GM12878 (cell line): ENCODE data around the gene CD164L2. TPM values are rescaled to one million over a fixed set of nuclear protein-coding genes. Genes with fewer than 3 reads are reported as not detected.

Experiments used
- ATAC-seq: fragments of 200-7000 bp; cut with Tn5 transposase; 3 replicates; pipeline ENCODE4 v1.9.1; 2020; ENCODE audit warnings: mild to moderate bottlenecking, moderate library complexity
- BruUV-seq: library from RNA; stranded (reverse); fragments of 400-500 nt; replicated peaks from 2 replicates; lab custom pipeline; 2021; lab: Mats Ljungman, UMichigan
- CTCF ChIA-PET: fragments of 300-600 bp; sonication (Branson Sonifier 250); formaldehyde crosslinking; extraction: SDS; loops from one replicate; lab custom pipeline; 2021; ENCODE audit warnings: inconsistent platforms; lab: Yijun Ruan, JAX
- POLR2A ChIA-PET: fragments of 350-600 bp; formaldehyde crosslinking; extraction: SDS; loops from one replicate; lab custom pipeline; 2021; ENCODE audit warnings: inconsistent platforms; lab: Charles Lee
- RAD21 ChIA-PET: fragments of 300-600 bp; sonication (Branson Sonifier 250); formaldehyde crosslinking; loops from one replicate; lab custom pipeline; 2023; ENCODE audit warnings: antibody characterized with exemption; ENCODE audit not compliant: unreplicated experiment; lab: Charles Lee
- SMC1A ChIA-PET: fragments of 300-600 bp; sonication (Branson Sonifier 250); formaldehyde crosslinking; loops from one replicate; lab custom pipeline; 2023; ENCODE audit not compliant: unreplicated experiment, uncharacterized antibody; lab: Charles Lee
- DNase-seq: peaks from one replicate; pipeline ENCODE4 v3.0.0-alpha.2; 2011; ENCODE audit warnings: low read depth, low spot score
- FAIRE-seq: peaks from 3 replicates; lab custom pipeline; 2011; peaks lifted over from hg19 to GRCh38; lab: Jason Lieb, UNC
- H2AFZ ChIP-seq: 2 replicates; pipeline ENCODE4 v1.6.0; 2011; ENCODE audit warnings: low read depth, low read length, control low read depth; ENCODE audit not compliant: control insufficient read depth
- H3K27ac ChIP-seq: 2 replicates; pipeline ENCODE4 v1.5.1; 2011; ENCODE audit warnings: control low read depth; ENCODE audit not compliant: control insufficient read depth, insufficient read depth
- H3K27me3 ChIP-seq, 2 experiments: replicated peaks in 1 of 2; 2 replicates each; pipeline versions ENCODE4 v1.6.0 to v1.6.1; 2011; ENCODE audit warnings: low read length in 1 of 2; ENCODE audit not compliant: control insufficient read depth in 2 of 2, insufficient read depth in 2 of 2
- H3K36me3 ChIP-seq, 2 experiments: 2 replicates each; pipeline ENCODE4 v1.5.1; 2011; ENCODE audit warnings: low read length in 1 of 2; ENCODE audit not compliant: control insufficient read depth in 2 of 2, insufficient read depth in 2 of 2
- H3K4me1 ChIP-seq: 2 replicates; pipeline ENCODE4 v1.6.1; 2011; ENCODE audit warnings: mild to moderate bottlenecking, low read length, moderate library complexity, mixed read lengths; ENCODE audit not compliant: control insufficient read depth, insufficient read depth
- H3K4me2 ChIP-seq: 2 replicates; pipeline ENCODE4 v1.6.0; 2011; ENCODE audit warnings: control low read depth; ENCODE audit not compliant: control insufficient read depth, insufficient read depth
- H3K4me3 ChIP-seq: fragments of 200-600 bp; sonication (generic); 2 replicates; pipeline ENCODE4 v1.5.1; 2016
- H3K79me2 ChIP-seq: 2 replicates; pipeline ENCODE4 v1.6.0; 2011; ENCODE audit warnings: low read length; ENCODE audit not compliant: control insufficient read depth, insufficient read depth
- H3K9ac ChIP-seq: 2 replicates; pipeline ENCODE4 v1.8.0; 2011; ENCODE audit warnings: low read length, control low read depth, mixed read lengths; ENCODE audit not compliant: control insufficient read depth, insufficient read depth
- H3K9me3 ChIP-seq: replicated peaks from 3 replicates; pipeline ENCODE4 v1.5.1; 2011; ENCODE audit warnings: mild to moderate bottlenecking, low read length; ENCODE audit not compliant: control insufficient read depth, insufficient read depth
- H4K20me1 ChIP-seq: 2 replicates; pipeline ENCODE4 v1.6.0; 2011; ENCODE audit not compliant: control insufficient read depth, insufficient read depth
- MTA3 ChIP-seq: IDR thresholded peaks from 2 replicates; pipeline ENCODE4 v1.6.1; 2012; ENCODE audit warnings: low read length, inconsistent platforms, borderline replicate concordance
- REST ChIP-seq: IDR thresholded peaks from 2 replicates; pipeline ENCODE4 v1.6.1; 2012; ENCODE audit warnings: mild to moderate bottlenecking, low read depth, low read length
- WGBS: methylation state at CpG from one replicate; pipeline ENCODE4 v1.1.6; 2016; ENCODE audit warnings: low lambda C conversion rate; ENCODE audit not compliant: insufficient replicate concordance, insufficient coverage; ENCODE audit errors: missing lambda C conversion rate; 5-methylcytosine and 5-hydroxymethylcytosine counted together
- in situ Hi-C: fragments of 300-500 bp; cut with MboI; formaldehyde crosslinking; loops from 9 replicates; pipeline ENCODE4 v1.14.3; 2018; ENCODE audit warnings: mixed read lengths
- intact Hi-C: fragments of 100-400 bp; cut with micrococcal nuclease; formaldehyde crosslinking; loops from one replicate; pipeline ENCODE4 v1.14.2; 2022; ENCODE audit not compliant: unreplicated experiment
- polyA plus RNA-seq, 11 experiments: library from polyadenylated mRNA; depleted of rRNA in 4 of 11; unstranded in 6 of 11; stranded (reverse) in 5 of 11; fragments of >200 nt; fragmentation: Nextera tagmentation in 4 of 11; fragmentation: Illumina TruSeq in 1 of 11; extraction: Ambion mirVana in 4 of 11; extraction: Trizol in 1 of 11; gene quantifications; 1 replicate in 1 of 11; 2 replicates in 10 of 11; pipeline versions ENCODE4 v1.2.1 to v1.2.3, GENCODE V29; 2011 to 2016; ENCODE audit warnings: inconsistent platforms in 2 of 11, missing spikeins in 2 of 11, low read depth in 1 of 11
- total RNA-seq, 4 experiments: library from RNA; depleted of rRNA in 3 of 4; stranded (reverse); fragments of >200 nt in 3 of 4; fragmentation: Illumina TruSeq in 1 of 4; extraction: Trizol in 1 of 4; gene quantifications; 2 replicates each; pipeline versions ENCODE4 v1.2.1 to v1.2.3, GENCODE V29; 2013 to 2021

Gene CD164L2
- total and polyA plus RNA-seq, 10 of the 15 experiments (the other 5 are each of a cell fraction or from before 2014, with no cell fraction given) = not detected

GRCh38 chr1:27427816-27428315 is 44.7 kb upstream of the CD164L2 start:
- ChIA-PET POLR2A (interaction anchor here (1.1 to 5.4 kb wide), 9 partner anchors 8 to 62 kb away, joined by 3 to 43 read pairs (median 4); partner anchors contain the start of gene WASF2), RAD21 (interaction anchor here (1.0 to 6.3 kb wide), 6 partner anchors 9 to 129 kb away, joined by 3 to 47 read pairs (median 6); no protein-coding TSS in a partner anchor), SMC1A (interaction anchor here (0.8 to 22.2 kb wide), 9 partner anchors 8 to 80 kb away, joined by 3 to 470 read pairs (median 7); no protein-coding TSS in a partner anchor), CTCF (interaction anchor here (0.6 to 18.9 kb wide), 13 partner anchors 9 to 171 kb away, joined by 3 to 240 read pairs (median 3); no protein-coding TSS in a partner anchor)
- no peak overlapping the region for H3K4me3 ChIP-seq
- TSS peak; percentile 52 for BruUV-seq
- H3K27me3 ChIP-seq = no peaks in the 10 kb centered on the region
- H3K4me1 ChIP-seq = peaks cover 49% of the 10 kb centered on the region
- TF ChIP-seq MTA3 = 0 out of 2 replicates have a peak, but pooled peaks have one; percentile 19
- no peak for TF ChIP-seq REST
- no peaks in the 10 kb centered on the region for H4K20me1 ChIP-seq
- intact Hi-C loops (no loop called here), in situ Hi-C loops (no loop called here)
- no peak for DNase-seq
- FAIRE-seq = no peak
- no peak overlapping the region for H2AFZ ChIP-seq
- ATAC-seq = no peak
- H3K36me3 ChIP-seq = peaks cover 8 to 28% of the 10 kb centered on the region in 2 experiments
- peak overlapping the region; percentile 56 for H3K4me2 ChIP-seq
- WGBS = 100% methylated on average over 2 of the region's 2 CpGs
- no peaks in the 10 kb centered on the region for H3K9me3 ChIP-seq
- H3K9ac ChIP-seq = no peak overlapping the region; the same call in 1 of the 2 replicates
- H3K27ac ChIP-seq = peak overlapping the region; percentile 63
- peaks cover 66% of the 10 kb centered on the region for H3K79me2 ChIP-seq
